Right kidney (tissue), 9 donors: ENCODE data around the gene COX7B.
"Not testable (repeated sequence)": the region's sequence is repeated elsewhere in the genome, so short reads cannot be mapped to it uniquely, and the experiment has no call there.

Source experiments
- DNase-seq: peaks from one replicate; pipeline ENCODE4 v3.0.0-alpha.2; 2016
- long read RNA-seq, 8 donors: transcript quantifications; one replicate each; lab custom pipeline, GENCODE V29; 2026

The COX7B gene
- long read RNA-seq, donor 1, transcript COX7B-203 (3 exons, 2,471 nt), result major isoform, 520 of 623 reads
- long read RNA-seq, donor 1, partial matches to known transcripts, result 61 of 623 reads
- long read RNA-seq, donor 1, other reads (novel, unspliced or antisense), result 35 of 623 reads
- long read RNA-seq, donor 2, transcript COX7B-203 (3 exons, 2,471 nt), result major isoform, 265 of 325 reads
- long read RNA-seq, donor 2, partial matches to known transcripts, result 33 of 325 reads
- long read RNA-seq, donor 2, other reads (novel, unspliced or antisense), result 21 of 325 reads
- long read RNA-seq, donor 3, transcript COX7B-203 (3 exons, 2,471 nt), result major isoform, 107 of 135 reads
- long read RNA-seq, donor 3, partial matches to known transcripts, result 19 of 135 reads
- long read RNA-seq, donor 3, other reads (novel, unspliced or antisense), result 6 of 135 reads
- long read RNA-seq, donor 4, transcript COX7B-203 (3 exons, 2,471 nt), result major isoform, 230 of 276 reads
- long read RNA-seq, donor 4, partial matches to known transcripts, result 28 of 276 reads
- long read RNA-seq, donor 4, other reads (novel, unspliced or antisense), result 15 of 276 reads
- long read RNA-seq, donor 5, transcript COX7B-203 (3 exons, 2,471 nt), result major isoform, 223 of 269 reads
- long read RNA-seq, donor 5, partial matches to known transcripts, result 13 of 269 reads
- long read RNA-seq, donor 5, other reads (novel, unspliced or antisense), result 26 of 269 reads
- long read RNA-seq, donor 6, transcript COX7B-203 (3 exons, 2,471 nt), result major isoform, 251 of 319 reads
- long read RNA-seq, donor 6, partial matches to known transcripts, result 36 of 319 reads
- long read RNA-seq, donor 6, other reads (novel, unspliced or antisense), result 24 of 319 reads
- long read RNA-seq, donor 7, transcript COX7B-203 (3 exons, 2,471 nt), result major isoform, 297 of 380 reads
- long read RNA-seq, donor 7, partial matches to known transcripts, result 54 of 380 reads
- long read RNA-seq, donor 7, other reads (novel, unspliced or antisense), result 23 of 380 reads
- long read RNA-seq, donor 8, transcript COX7B-203 (3 exons, 2,471 nt), result major isoform, 209 of 246 reads
- long read RNA-seq, donor 8, partial matches to known transcripts, result 14 of 246 reads
- long read RNA-seq, donor 8, other reads (novel, unspliced or antisense), result 14 of 246 reads

DNA sequence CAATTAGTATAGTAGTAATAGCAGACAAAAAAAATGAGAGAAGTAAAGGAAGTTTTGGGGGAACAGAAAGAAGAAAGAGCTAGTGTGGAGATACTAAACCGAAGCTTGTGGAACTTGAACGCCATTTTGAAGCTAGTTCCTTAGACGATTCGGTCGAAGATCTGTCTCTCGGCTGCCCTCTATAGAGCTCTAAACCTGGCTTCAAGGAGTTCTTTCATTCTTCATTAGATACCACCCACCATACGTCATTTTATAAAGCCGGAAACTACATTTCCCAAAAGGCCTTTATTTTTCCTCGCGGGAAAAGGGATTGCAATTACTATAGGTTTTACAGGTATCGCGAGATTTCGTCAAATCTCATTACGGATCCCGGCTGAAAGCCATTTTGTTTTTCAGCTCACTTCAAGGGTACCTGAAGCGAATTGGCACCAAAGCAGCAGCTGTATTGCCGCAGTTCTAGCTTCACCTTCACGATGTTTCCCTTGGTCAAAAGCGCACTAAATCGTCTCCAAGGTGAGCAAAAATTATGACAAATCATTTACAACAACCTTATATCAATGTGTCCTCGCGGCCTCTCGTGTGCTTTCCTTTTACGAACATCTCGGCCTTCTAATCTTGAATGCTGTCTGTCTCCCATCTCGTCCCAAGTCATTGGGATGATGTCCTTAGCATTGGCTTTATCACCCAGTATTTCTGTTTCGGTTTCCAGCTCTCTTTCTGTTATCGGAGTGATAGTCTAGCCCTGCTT lies at the start of gene COX7B:
TSS of gene COX7B (plus strand) at position 388 of the 748 bp plus-strand sequence. CDS start at position 474, 86 bp downstream.
- peak; percentile 69 for DNase-seq

GRCh38 chrX:77875372-77875771 lies 23.9 kb upstream of the COX7B start:
- DNase-seq, result no peak

- not testable (repeated sequence) for DNase-seq
These were observed 17.9 kb upstream of the COX7B start for GRCh38 chrX:77881418-77881817.

- DNase-seq, result no peak
These were observed 6.4 kb upstream of the COX7B start for GRCh38 chrX:77892887-77893286.

DNA sequence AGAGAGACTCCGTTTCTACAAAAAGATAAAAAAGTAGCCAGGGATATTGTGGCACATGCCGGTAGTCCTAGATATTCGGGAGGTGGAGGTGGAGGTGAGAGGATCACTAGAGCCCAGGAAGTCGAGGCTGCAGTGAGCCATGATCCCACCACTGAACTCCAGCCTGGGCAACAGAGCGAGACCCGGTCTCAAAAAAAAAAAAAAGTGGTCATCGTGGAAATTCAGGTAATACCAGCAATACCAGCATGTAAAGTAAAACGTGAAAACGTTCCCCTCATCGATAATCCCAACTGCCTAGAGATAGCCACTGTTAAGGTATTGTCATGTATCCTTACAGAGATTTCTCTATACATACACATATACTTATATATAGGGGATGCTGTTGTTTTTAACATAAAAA lies 5.6 kb upstream of the COX7B start:
- no peak for DNase-seq

DNA sequence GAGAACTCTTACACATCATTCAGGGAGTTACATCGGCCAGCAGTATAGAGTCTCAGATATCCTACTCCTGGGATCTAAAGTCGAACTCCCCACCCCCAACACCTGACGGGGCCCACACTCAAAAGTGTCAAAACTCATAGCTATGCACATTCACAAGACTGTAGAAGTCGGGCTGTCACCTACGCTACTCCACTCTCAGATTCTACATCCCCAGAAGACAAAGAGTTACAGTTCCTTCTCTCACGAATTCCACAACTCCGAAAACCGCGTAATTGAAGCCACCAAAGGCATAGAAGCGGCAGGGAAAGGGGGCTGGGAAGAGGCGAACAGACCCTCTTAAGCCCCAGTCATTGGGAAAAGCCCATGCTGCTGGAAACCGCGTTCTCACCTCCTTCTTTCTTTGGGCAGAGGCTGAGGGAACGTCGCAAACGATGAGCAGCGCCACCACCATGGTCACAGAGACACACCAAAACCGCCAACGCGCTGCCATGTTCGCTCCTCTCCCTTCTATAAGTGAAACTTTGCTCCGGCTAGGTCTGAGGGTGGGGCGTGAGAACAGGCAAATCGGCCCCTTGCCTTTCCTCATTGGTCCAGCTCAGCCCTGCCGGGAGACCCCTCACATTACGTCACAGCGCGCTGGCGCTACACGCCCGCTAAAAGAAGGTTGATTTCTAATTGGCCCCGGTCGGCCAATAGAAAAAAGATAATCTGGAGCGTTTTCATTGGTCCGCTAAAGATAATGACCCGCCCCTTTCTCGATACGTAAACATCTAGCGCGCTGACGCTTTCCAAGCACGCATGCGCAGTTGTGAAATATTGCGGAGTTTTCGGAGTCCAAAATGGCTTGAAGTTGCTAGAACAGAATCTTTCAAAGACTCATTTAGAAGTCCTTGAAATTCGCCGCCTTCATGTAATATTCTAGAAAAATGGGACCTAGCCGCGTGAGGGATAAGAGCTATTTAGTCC lies 4.1 kb upstream of the COX7B start, which contains the start of gene MAGT1:
TSS of gene MAGT1 (minus strand) at position 515 of the 966 bp plus-strand sequence. CDS start at position 490, 25 bp downstream.
- DNase-seq, result peak; percentile 79

- DNase-seq, result no peak
These were observed 1.4 kb downstream of the COX7B start for GRCh38 chrX:77900688-77901087.

DNA sequence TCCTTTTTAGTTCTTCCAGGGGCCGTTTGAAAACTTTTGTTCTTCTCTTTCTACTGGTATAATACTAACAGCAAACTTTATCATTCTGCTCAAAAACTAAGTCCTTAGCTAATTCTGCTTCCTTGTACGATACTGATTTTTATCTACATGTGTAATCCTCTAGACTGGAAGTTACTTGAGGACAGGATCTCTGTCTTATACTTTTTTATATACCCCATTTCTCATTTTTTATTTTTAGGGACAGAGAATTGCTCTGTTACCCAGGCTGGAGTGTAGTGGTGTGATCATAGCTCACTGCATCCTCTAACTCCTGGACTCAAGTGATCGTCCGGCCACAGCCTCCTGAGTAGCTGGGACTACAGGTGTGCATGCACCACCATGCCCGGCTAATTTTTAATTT lies 2.2 kb downstream of the COX7B start:
- DNase-seq, result no peak

GRCh38 chrX:77910108-77910840 lies 11.0 kb downstream of the COX7B start, which contains the start of gene ATP7A:
Gene ATP7A, plus strand, starts transcription at chrX:77910693. Its CDS starts 60,949 bp downstream, at chrX:77971642.
- peak; percentile 61 for DNase-seq

DNA sequence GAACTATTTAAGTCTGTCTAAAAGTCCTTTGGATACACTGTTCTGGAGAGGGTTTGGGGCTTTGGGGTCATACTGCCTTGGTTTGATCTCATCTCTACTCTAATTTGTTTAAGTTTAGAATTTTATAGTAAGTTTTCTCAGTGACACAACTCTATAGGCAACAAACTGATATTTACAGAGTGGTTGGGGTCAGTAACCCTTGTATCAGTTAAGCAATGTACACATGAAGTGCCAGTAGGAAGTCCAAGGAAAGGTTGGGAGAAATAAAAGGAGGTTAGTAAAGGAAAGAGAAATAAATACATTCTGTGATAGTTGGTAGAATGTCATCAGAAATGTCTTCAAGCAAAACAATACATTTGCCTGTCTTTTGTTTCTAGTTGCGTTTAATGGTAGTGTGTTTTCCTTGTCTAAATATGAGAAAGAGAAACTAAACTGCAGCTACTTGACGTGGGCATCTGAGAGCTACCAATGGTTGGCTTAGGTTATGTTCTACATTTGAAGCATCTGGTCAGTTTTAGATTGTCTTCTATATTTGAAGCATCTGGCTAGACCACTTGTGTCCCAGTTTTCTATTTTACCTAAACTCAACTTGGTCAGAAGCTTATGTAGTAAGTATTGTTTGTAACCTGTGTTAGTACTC lies 18.1 kb downstream of the COX7B start:
- DNase-seq, result no peak

DNA sequence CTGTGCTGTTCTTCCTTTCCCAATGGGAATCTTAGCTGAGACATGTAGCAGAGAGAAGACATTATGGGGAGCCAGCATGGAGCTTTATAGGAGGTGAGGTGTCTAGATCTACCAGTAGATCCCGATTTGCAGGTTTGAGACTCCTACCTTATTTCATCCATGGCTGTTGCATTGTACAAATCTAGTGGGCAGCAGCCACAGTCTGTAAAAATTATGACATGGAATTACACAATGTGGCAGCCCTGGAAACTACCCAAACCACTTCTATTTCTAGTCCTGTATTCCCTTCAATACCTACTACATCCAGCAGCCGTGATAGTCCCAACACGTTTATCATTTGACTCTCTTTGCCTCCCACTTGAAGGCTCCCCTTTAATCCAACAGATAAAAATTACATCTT lies 19.3 kb downstream of the COX7B start:
- DNase-seq, result no peak

GRCh38 chrX:77919370-77919769 lies 20.1 kb downstream of the COX7B start:
- not testable (repeated sequence) for DNase-seq

- no peak for DNase-seq
These were observed 23.5 kb downstream of the COX7B start for GRCh38 chrX:77922787-77923186.

DNA sequence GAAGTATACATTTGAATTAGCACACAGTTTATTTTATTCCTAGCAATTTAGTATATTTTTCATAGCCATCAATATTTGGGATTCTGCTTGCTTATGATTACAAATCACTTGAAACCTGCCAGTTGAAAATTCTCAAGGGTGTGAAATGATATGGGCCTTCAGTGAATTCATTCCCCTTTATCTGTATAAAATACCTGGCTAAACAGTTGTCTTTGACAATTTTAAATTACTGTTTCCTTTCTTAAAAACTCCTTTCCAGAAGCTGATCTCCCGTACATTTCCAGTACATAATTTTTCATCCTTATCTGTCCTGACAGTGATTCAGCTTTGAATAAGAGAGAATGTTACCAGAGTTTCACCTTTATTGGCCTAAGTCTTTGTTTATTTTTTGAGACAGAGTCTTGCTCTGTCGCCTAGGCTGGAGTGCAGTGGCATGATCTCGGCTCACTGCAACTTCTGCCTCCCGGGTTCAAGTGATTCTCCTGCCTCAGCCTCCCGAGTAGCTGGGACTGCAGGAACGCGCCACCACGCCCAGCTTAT lies 25.1 kb downstream of the COX7B start:
- DNase-seq, result no peak

DNA sequence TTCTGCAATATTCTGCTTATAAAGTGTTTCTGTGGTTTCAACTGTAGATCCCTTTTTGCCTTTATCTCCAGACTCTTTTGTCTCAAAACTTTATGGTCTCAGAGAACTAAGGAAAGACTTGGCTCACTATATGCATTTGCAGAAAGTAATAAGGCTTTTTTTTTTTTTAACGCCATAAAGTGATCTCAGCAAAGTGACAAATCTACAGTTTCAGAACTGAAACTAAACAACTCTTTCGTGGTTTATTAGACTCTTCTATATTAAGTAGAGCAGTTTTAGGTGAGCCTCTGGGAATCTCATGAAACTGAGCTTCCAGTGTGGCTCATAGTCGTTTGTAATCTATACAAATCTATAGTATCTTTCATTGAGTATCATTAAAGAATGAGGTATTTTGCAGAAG lies 26.5 kb downstream of the COX7B start:
- no peak for DNase-seq

DNA sequence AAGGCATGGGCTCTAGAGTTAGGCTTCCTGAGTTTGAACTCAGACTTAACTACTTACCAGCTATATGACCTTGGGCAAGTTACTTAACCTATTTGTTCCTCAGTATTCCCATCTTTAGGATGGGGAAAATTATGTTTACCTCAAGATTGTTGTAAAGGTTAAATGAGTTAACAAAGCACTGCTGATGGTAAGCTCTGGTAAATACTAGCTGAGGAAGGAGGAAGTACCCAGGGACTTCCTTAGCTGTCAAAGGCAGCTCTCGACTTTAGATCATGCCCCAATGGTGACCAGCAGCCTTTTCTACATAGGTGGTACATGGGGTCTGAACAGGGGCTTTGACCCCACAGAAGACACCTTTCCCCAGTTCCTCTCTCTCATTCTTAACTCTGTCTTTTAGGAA lies 31.3 kb downstream of the COX7B start:
- no peak for DNase-seq

DNA sequence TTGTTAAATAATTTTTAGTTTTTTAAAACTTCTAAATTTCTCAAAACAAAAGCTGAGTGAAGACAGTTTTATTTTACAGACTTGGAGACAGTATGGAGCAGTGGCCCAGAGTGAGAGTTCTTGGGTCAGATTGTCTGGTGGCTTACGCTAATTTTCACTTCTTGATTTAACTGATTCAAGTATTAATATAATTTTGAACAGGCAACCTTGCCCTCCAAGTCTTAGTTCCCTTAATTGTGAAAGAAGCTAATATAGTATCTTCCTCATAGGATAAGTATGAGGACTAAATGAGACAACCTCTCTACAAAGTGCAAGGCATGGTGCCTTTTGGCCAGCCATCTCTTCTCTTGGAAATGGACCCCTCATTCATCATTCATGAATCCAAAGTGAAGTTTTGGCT lies 36.6 kb downstream of the COX7B start:
- no peak for DNase-seq

- DNase-seq, result no peak
These were observed 37.0 kb downstream of the COX7B start for GRCh38 chrX:77936299-77936698.

- no peak for DNase-seq
These were observed 38.0 kb downstream of the COX7B start for GRCh38 chrX:77937291-77937690.
